ENCODE results near the gene UNC13C. TPM values are rescaled to one million over a fixed set of nuclear protein-coding genes. Genes with fewer than 3 reads are reported as not detected.

UNC13C gene
- total and polyA plus RNA-seq, 2 of the 13 experiments (the other 11 are each of a cell fraction or from before 2014, with no cell fraction given), result 0.04 TPM; not detected in 1

DNA sequence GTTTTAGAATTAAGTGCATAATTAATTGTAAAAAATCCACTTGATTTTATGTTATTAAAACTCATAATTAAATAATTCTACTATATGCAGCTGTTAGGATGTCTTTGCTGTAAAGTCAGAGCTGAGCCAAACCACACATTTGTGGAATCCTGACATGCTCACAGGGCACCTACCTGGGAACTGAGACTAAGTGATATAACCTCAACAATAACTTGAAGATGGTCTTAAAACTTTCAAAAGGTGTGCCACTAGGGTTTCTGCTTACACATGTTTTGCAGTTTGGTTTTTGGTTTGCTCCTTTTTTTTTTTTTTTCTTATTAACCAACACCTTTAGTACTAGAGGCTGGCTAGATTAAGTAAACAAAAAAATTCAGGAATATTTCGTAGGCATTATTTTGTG, 549.8 kb downstream of the UNC13C start:
- Histone ChIP-seq H2AFZ (ENCODE audit: low read length) (no peak overlapping the region), H3K4me1 (ENCODE audit: insufficient read depth, low read length) (no peaks in the 10 kb centered on the region), H3K9ac (ENCODE audit: insufficient read depth, low read depth, low read length) (no peak overlapping the region), H3K79me2 (ENCODE audit: insufficient read depth, low read length) (no peaks in the 10 kb centered on the region), H3K36me3 (replicated peaks in 1 of 2; ENCODE audit: control insufficient read depth in 1 of 2, insufficient read depth in 2 of 2, low read length in 2 of 2) (no peaks in the 10 kb centered on the region), H3K9me3 (ENCODE audit: low read length) (no peaks in the 10 kb centered on the region), H3K27me3 (ENCODE audit: control insufficient read depth in 1 of 2, insufficient read depth in 2 of 2, low read length in 2 of 2) (no peaks in the 10 kb centered on the region), H4K20me1 (ENCODE audit: insufficient read depth, low read length) (no peaks in the 10 kb centered on the region), H3K4me2 (ENCODE audit: low read depth, low read length) (no peak overlapping the region), H3K4me3 (replicated peaks in 1 of 3; ENCODE audit: insufficient read depth in 1 of 3, low read depth in 2 of 3, low read length in 3 of 3) (no peak overlapping the region), H3K27ac (ENCODE audit: extremely low read length, insufficient read depth, low read length) (no peak overlapping the region)
- ChIA-PET CTCF (ENCODE audit: low intra/inter-chr PET ratio, low total read pairs) (no interaction called here), POLR2A (no interaction called here)
- no TSS peak for BruUV-seq (replicated peaks)
- in situ Hi-C loops (cut with HindIII; ENCODE audit: extremely low pct_ligation_motif_present, low pct_unique_long_range_greater_than_20kb), result no loop called here
- no peak for DNase-seq (ENCODE audit: low spot score)
- WGBS (ENCODE audit: low lambda C conversion rate), result 0% methylated on average over 1 of the region's 1 CpG
- intact Hi-C loops (cut with micrococcal nuclease; ENCODE audit: unreplicated experiment), result no loop called here
- no peak for FAIRE-seq
- TF ChIP-seq ZNF883 (CRISPR knock-in tag; IDR thresholded peaks at IDR 0.05; ENCODE audit: not compliant biosample characterization), result no peak
- TF ChIP-seq ZNF557 (CRISPR knock-in tag; IDR thresholded peaks at IDR 0.05), result no peak
- no peak for TF ChIP-seq SMYD3 (CRISPR knock-in tag; IDR thresholded peaks at IDR 0.05)
- no peak for TF ChIP-seq ZNF780A (CRISPR knock-in tag; IDR thresholded peaks at IDR 0.05)
- TF ChIP-seq MED8 (CRISPR knock-in tag; IDR thresholded peaks at IDR 0.05; ENCODE audit: insufficient replicate concordance), result no peak
- no peak for TF ChIP-seq ZNF691 (CRISPR knock-in tag; IDR thresholded peaks at IDR 0.05; ENCODE audit: borderline replicate concordance, low read depth)
- TF ChIP-seq ZNF432 (CRISPR knock-in tag; IDR thresholded peaks at IDR 0.05; ENCODE audit: borderline replicate concordance), result no peak
- TF ChIP-seq NRL (CRISPR knock-in tag; IDR thresholded peaks at IDR 0.05; ENCODE audit: borderline replicate concordance), result no peak
- no peak for TF ChIP-seq TBX2 (CRISPR knock-in tag; IDR thresholded peaks at IDR 0.05; ENCODE audit: borderline replicate concordance)
- no peak for TF ChIP-seq ZNF256 (CRISPR knock-in tag; conservative IDR thresholded peaks at IDR 0.05)
- TF ChIP-seq ZBTB1 (CRISPR knock-in tag; IDR thresholded peaks at IDR 0.05; ENCODE audit: borderline replicate concordance), result no peak
- TF ChIP-seq ZNF850 (CRISPR knock-in tag; conservative IDR thresholded peaks at IDR 0.05), result no peak
- TF ChIP-seq MTA1 (CRISPR knock-in tag; IDR thresholded peaks at IDR 0.05; ENCODE audit: borderline replicate concordance), result no peak
- no peak for TF ChIP-seq DZIP1 (CRISPR knock-in tag; IDR thresholded peaks at IDR 0.05)
- ATAC-seq, result no peak
